HG03103 (cell line): Measurements from ENCODE around the gene GRIP1.

Experiments
- ATAC-seq: cut with Tn5 transposase; IDR thresholded peaks from one replicate; pipeline ENCODE4 v1.9.1; 2021; ENCODE audit warnings: low read depth; ENCODE audit not compliant: unreplicated experiment

Gene GRIP1

DNA sequence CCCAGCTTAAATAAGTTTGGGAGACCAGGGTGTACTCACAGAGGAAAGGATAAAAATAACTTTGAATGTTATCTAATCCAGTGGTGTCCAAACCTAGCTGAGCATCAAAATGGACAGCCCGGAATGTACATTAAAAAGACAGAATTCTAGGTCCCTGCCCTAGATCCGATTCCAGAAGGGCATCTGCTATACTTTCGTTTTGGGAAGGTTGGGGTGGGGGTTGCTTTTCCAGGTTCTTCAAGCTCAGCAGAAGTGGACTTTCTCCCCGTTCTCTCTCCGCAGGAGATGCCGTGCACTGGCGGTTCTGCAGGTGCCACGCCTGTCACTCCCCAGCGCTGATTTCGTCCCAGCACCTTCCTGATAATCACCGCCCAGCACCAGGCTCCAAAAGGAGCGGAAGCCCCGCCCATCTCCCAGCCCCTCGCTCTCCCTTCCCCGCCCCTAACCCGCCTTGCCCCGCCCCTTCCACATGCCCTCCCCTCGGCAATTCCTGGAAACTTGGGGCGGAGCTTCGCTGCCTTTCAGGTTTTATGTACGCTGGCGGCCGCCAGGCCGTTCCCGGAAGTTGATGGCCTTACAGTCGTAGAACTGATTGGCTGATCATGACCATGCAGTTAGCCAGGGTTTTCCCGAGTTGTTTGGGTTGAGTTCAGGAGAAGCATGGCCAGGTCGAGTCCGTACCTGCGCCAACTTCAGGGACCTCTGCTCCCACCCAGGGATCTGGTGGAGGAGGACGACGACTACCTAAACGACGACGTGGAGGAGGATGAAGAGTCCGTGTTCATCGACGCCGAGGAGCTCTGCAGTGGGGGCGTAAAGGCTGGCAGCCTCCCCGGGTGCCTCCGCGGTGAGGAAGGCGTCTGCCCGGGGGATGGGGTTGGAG is 376.7 kb downstream of the GRIP1 start, which contains the start of gene HELB:
Gene HELB, plus strand, starts transcription at position 550 of the 883 bp plus-strand sequence. Its CDS starts 111 bp downstream, at position 661.
- peak; percentile 88 for ATAC-seq

- ATAC-seq, result no peak
These were observed 381.0 kb downstream of the GRIP1 start for GRCh38 chr12:66297923-66298322.
